ENCODE measurements around the gene CBARP. TPM values are rescaled to one million over a fixed set of nuclear protein-coding genes. Genes with fewer than 3 reads are reported as not detected.

Gene CBARP
- total RNA-seq, 4 donors from 2014 or later = 0.57 to 1.1 TPM; not detected in 2

GRCh38 chr19:1269065-1269477, 31.3 kb upstream of the CBARP start, which contains the start of gene CIRBP:
Gene CIRBP, plus strand, starts transcription at chr19:1269332. Its CDS starts 1,602 bp downstream, at chr19:1270934.
- TF ChIP-seq, protein P1, sequence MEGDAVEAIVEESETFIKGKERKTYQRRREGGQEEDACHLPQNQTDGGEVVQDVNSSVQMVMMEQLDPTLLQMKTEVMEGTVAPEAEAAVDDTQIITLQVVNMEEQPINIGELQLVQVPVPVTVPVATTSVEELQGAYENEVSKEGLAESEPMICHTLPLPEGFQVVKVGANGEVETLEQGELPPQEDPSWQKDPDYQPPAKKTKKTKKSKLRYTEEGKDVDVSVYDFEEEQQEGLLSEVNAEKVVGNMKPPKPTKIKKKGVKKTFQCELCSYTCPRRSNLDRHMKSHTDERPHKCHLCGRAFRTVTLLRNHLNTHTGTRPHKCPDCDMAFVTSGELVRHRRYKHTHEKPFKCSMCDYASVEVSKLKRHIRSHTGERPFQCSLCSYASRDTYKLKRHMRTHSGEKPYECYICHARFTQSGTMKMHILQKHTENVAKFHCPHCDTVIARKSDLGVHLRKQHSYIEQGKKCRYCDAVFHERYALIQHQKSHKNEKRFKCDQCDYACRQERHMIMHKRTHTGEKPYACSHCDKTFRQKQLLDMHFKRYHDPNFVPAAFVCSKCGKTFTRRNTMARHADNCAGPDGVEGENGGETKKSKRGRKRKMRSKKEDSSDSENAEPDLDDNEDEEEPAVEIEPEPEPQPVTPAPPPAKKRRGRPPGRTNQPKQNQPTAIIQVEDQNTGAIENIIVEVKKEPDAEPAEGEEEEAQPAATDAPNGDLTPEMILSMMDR (IDR thresholded peaks at IDR 0.05; ENCODE audit: low read depth) = no peak

DNA sequence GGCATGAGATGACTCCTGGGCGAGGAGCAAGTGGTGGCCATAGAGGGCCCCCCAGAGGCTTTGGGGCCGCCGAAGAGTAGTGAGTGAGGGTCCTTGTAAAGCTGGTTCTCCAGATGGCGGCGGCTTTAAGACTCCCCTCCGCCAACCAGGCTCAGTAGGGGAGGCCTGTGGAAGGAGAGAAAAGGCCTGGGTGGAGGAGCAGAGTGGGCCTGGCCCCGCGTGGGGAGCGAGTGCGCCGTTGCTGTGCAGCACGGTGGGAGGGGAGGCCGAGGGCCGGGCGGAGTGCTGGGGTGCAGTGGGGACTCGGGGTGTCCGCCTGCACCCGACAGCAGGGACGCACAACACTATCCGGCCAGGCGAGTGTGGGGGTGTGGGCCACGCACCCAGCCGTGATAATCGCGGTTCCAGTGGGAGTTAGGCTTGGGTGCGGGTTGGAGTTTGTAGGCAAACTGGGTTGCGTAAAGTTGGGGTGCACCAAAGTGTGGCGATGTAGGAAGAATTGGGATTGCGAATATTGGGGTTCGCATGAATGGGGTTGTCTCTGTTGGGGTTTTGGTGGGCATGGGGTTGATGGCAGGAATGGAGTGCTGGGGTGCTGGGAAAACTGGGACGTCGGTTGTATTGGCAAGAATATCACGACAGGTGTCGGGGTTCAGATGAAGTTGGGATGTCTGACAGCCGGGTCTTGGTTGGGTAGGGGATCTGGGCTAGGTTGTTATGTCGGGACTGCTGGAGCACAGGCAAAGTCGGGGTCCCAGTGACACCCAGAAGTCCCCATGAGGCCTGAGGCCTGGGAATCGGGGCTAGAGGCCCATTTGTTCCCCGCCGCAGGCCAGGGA, 30.6 kb upstream of the CBARP start:
- TF ChIP-seq, protein P1 (IDR thresholded peaks at IDR 0.05; ENCODE audit: low read depth) = no peak

GRCh38 chr19:1267477-1268225, 29.8 kb upstream of the CBARP start:
- TF ChIP-seq, protein P1 (IDR thresholded peaks at IDR 0.05; ENCODE audit: low read depth) = no peak

- TF ChIP-seq, protein P1 (IDR thresholded peaks at IDR 0.05; ENCODE audit: low read depth) = no peak
Observed at GRCh38 chr19:1266916-1267476, 29.2 kb upstream of the CBARP start.

GRCh38 chr19:1266129-1266915, 28.5 kb upstream of the CBARP start:
- TF ChIP-seq, protein P1 (IDR thresholded peaks at IDR 0.05; ENCODE audit: low read depth) = no peak

GRCh38 chr19:1265615-1266128, 27.9 kb upstream of the CBARP start:
- TF ChIP-seq, protein P1 (IDR thresholded peaks at IDR 0.05; ENCODE audit: low read depth) = no peak

Measured in subcutaneous adipose tissue (tissue), 4 donors.